ENCODE measurements around the gene ANKRD63. TPM values are rescaled to one million over a fixed set of nuclear protein-coding genes. Genes with fewer than 3 reads are reported as not detected.
A peak's percentile ranks its signal among the peaks of the same experiment; 100 is the strongest.

The ANKRD63 gene
- total RNA-seq, 4 donors from 2014 or later = not detected

DNA sequence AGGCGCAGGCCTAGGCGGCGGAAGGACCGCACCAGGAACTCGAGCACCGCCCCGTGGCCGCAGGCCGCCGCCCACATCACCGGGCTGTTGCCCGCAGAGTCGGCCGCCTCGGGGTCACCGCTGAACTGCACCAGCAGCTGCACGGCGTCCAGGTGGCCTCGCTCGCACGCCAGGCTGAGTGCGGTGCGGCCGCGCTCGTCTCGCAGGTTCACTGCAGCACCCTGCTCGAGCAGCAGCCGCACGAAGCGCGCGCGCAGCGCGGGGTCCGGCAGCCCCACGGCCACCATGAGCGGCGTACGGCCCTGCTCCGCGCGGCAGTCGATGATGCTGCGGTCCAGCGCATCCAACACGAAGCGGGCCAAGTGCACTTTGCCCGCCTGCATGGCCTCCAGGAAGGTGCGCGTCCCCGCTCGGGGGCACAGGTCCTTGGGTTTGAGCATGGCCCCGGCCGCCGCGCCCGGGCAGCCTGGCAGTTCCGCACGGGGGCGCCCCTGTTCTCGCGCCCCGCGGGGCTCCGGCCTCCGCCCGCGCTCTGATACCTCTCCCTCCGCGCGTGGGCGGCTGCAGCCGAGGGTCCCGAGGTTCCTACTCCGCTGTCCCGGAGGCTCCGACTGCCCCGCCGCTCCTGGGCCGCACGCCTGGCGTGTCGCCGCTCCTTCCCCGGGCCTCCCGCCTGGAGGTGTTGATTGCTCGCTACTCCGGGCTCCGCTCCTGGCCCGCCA, 556 bp downstream of the ANKRD63 start:
- Histone ChIP-seq H3K27me3 (peaks cover 57% of the 10 kb centered on the region), H3K4me3 (peak overlapping the region; percentile 16 to 47 (median 29)), H3K4me1 (peaks cover 3 to 36% (median 33%) of the 10 kb centered on the region in 4 donors), H3K27ac (peak overlapping the region in 1 of 4 donors; percentile 8), H3K9me3 (no peaks in the 10 kb centered on the region), H3K36me3 (no peaks in the 10 kb centered on the region)
- in situ Hi-C loops (cut with MboI; ENCODE audit: low pct_ligation_motif_present in 1 of 4, low pct_unique_long_range_greater_than_20kb in 1 of 4, low sequenced_read_pairs in 3 of 4) (no loop called here), intact Hi-C loops (cut with DNase I; ENCODE audit: low total_unique reads) (loop anchor here (5.0 kb wide), 1 partner anchor 140 kb away; no protein-coding TSS in a partner anchor)
- 2% methylated on average over 37 of the region's 92 CpGs; no CpG with 5 or more reads in 1 of the 2 donors for whole genome bisulfite sequencing, 2 donors (ENCODE audit: low coverage in 1 of 2)
- no peak for TF ChIP-seq POLR2AphosphoS5 (IDR thresholded peaks at IDR 0.05)
- TF ChIP-seq, protein P1, sequence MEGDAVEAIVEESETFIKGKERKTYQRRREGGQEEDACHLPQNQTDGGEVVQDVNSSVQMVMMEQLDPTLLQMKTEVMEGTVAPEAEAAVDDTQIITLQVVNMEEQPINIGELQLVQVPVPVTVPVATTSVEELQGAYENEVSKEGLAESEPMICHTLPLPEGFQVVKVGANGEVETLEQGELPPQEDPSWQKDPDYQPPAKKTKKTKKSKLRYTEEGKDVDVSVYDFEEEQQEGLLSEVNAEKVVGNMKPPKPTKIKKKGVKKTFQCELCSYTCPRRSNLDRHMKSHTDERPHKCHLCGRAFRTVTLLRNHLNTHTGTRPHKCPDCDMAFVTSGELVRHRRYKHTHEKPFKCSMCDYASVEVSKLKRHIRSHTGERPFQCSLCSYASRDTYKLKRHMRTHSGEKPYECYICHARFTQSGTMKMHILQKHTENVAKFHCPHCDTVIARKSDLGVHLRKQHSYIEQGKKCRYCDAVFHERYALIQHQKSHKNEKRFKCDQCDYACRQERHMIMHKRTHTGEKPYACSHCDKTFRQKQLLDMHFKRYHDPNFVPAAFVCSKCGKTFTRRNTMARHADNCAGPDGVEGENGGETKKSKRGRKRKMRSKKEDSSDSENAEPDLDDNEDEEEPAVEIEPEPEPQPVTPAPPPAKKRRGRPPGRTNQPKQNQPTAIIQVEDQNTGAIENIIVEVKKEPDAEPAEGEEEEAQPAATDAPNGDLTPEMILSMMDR (IDR thresholded peaks at IDR 0.05) = peak in 4 of 5 experiments; percentile 29 to 51 (median 36)
- DNase-seq = peak; percentile 50

DNA sequence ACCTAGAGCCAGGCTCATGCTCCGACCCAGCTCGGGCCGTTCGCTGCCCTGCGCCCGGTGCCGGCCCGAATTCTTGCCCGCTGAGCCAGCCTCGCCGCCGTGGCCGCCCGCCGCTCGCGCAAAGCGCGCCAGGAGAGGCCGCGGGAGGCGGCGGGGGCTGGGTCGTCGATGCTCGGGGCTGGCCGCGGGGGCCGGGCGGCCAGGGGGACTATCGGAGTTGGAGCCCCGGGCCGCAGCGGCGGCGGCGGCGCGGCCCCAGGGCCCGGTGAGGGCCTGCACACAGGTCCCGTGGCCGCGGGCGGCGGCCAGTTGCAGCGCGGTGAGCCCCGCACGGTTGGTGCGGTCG, 1.1 kb downstream of the ANKRD63 start:
- intact Hi-C loops (cut with DNase I; ENCODE audit: low total_unique reads) (loop anchor here (5.0 kb wide), 1 partner anchor 141 kb away; no protein-coding TSS in a partner anchor), in situ Hi-C loops (cut with MboI; ENCODE audit: low pct_ligation_motif_present in 1 of 4, low pct_unique_long_range_greater_than_20kb in 1 of 4, low sequenced_read_pairs in 3 of 4) (no loop called here)
- H3K4me3 ChIP-seq = peak overlapping the region in 3 of 4 donors; percentile 17 to 47 (median 41)
- no peaks in the 10 kb centered on the region for H3K36me3 ChIP-seq
- no peaks in the 10 kb centered on the region for H3K9me3 ChIP-seq
- DNase-seq = no peak
- no peak overlapping the region for H3K27ac ChIP-seq
- WGBS, 2 donors (ENCODE audit: low coverage in 1 of 2) = 34% methylated on average over 9 of the region's 51 CpGs; no CpG with 5 or more reads in 1 of the 2 donors
- TF ChIP-seq EP300 (IDR thresholded peaks at IDR 0.05; ENCODE audit: low read depth) (no peak), POLR2A (IDR thresholded peaks at IDR 0.05) (no peak)
- H3K27me3 ChIP-seq = peaks cover 57% of the 10 kb centered on the region
- H3K4me1 ChIP-seq = peaks cover 3 to 36% (median 33%) of the 10 kb centered on the region in 4 donors

DNA sequence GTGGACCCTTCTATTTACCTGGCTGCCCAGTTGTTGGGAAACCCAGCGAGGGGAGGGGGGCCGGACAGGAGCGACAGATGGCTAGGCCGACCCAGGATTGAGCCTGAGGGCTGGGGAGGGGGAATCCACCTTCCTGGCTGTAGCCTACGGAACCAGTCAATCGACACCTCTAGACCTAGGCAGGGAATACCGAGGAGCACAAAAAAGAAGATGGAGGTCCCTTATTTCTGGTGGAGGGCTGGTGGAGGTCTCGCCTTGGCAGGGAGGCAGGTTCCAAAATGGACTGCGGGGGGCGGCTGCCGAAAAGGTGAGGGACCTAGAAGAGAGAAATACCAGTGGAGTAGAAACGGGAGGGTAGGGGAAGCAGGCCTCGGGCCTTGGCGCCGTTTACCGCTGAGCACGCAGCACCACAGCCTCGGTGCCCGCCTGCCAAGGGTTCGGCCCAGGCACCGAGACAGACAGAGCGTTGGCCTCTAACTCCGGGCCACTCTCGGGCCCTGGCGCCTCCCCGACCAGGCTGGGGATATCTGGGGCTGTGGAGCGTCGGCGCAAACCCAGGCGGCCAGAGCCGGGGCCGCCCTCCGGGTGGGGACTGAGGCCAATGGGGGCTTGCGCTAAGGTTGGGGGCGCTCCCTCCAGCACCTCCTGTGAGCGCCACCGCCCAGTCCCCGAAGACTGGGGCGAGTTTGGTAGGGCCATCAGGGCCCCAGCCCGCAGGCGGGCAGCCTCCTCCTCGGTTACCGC, 1.6 kb downstream of the ANKRD63 start:
- TF ChIP-seq, protein P1 (IDR thresholded peaks at IDR 0.05) = no peak
- TF ChIP-seq POLR2A (IDR thresholded peaks at IDR 0.05) (no peak), POLR2AphosphoS5 (IDR thresholded peaks at IDR 0.05) (no peak), EP300 (IDR thresholded peaks at IDR 0.05; ENCODE audit: low read depth) (no peak)
- in situ Hi-C loops (cut with MboI; ENCODE audit: low pct_ligation_motif_present in 1 of 4, low pct_unique_long_range_greater_than_20kb in 1 of 4, low sequenced_read_pairs in 3 of 4) = no loop called here
- peak overlapping the region in 3 of 4 donors; percentile 17 to 47 (median 41) for H3K4me3 ChIP-seq
- intact Hi-C loops (cut with DNase I; ENCODE audit: low total_unique reads) = loop anchor here (5.0 kb wide), 1 partner anchor 141 kb away; no protein-coding TSS in a partner anchor
- 57% methylated on average over 41 of the region's 43 CpGs; no CpG with 5 or more reads in 1 of the 2 donors for WGBS, 2 donors (ENCODE audit: low coverage in 1 of 2)
- no peaks in the 10 kb centered on the region for H3K36me3 ChIP-seq
- DNase-seq = no peak
- peaks cover 57% of the 10 kb centered on the region for H3K27me3 ChIP-seq
- peaks cover 3 to 36% (median 33%) of the 10 kb centered on the region in 4 donors for H3K4me1 ChIP-seq
- no peaks in the 10 kb centered on the region for H3K9me3 ChIP-seq
- H3K27ac ChIP-seq = no peak overlapping the region

DNA sequence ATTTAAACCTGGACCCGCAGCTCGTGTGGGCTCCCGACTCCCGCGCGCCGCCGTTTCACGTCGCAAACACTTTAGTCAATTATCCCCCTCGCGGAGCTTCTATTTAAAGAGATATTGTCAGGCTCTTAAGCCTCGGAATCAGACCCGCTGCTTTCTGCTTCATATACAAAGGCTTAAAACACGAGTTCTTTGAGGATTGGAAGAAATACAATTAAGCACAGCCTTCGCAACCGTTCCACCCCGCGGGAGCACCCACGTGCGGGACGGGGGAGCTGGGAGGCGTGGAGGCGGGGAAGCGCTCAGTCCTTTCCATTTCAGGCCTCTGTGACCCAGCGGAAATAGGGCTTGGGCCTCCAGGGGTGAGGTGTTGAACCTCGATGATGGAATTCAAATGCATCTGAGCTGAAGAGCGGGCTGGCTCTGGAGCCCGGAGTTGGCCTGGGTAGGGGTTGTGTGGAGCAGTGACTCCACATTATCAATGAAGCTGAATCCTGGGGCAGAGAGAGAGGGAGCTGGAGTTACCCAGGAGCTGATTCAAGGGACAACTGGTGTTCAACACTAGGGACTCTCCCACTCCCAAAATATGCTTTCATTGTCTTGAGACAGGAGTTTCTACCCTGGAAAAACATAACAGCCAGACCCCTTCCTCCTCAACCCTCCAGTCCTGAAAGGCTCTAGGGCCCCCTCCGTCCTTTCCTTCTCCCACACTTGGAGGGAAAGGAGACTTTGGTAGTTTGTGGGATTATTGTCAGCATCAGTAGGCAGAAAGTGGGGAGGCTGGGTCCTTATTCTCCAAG, 2.4 kb downstream of the ANKRD63 start:
- intact Hi-C loops (cut with DNase I; ENCODE audit: low total_unique reads) = loop anchor here (5.0 kb wide), 1 partner anchor 142 kb away; no protein-coding TSS in a partner anchor
- 56% methylated on average over 30 of the region's 30 CpGs; no CpG with 5 or more reads in 1 of the 2 donors for WGBS, 2 donors (ENCODE audit: low coverage in 1 of 2)
- DNase-seq = no peak
- TF ChIP-seq, protein P1 (IDR thresholded peaks at IDR 0.05) = no peak
- TF ChIP-seq EP300 (IDR thresholded peaks at IDR 0.05; ENCODE audit: low read depth) (no peak), POLR2AphosphoS5 (IDR thresholded peaks at IDR 0.05) (no peak), POLR2A (IDR thresholded peaks at IDR 0.05) (no peak)
- no peaks in the 10 kb centered on the region for H3K9me3 ChIP-seq
- peaks cover 3 to 35% (median 33%) of the 10 kb centered on the region in 4 donors for H3K4me1 ChIP-seq
- no peaks in the 10 kb centered on the region for H3K36me3 ChIP-seq
- no peak overlapping the region for H3K27ac ChIP-seq
- peaks cover 57% of the 10 kb centered on the region for H3K27me3 ChIP-seq
- in situ Hi-C loops (cut with MboI; ENCODE audit: low pct_ligation_motif_present in 1 of 4, low pct_unique_long_range_greater_than_20kb in 1 of 4, low sequenced_read_pairs in 3 of 4) = no loop called here
- H3K4me3 ChIP-seq = no peak overlapping the region
